RCC 7860 (cell line): ENCODE measurements around the gene RHOG.
A peak's percentile ranks its signal among the peaks of the same experiment; 100 is the strongest.
"Not testable (repeated sequence)": the region's sequence is repeated elsewhere in the genome, so short reads cannot be mapped to it uniquely, and the experiment has no call there.

Experiments used
- DNase-seq: peaks from one replicate; pipeline ENCODE4 v3.0.0-alpha.2; 2015; ENCODE audit warnings: low spot score
- FAIRE-seq: peaks from 2 replicates; lab custom pipeline; 2012; peaks lifted over from hg19 to GRCh38; lab: Jason Lieb, UNC

The RHOG gene

DNA sequence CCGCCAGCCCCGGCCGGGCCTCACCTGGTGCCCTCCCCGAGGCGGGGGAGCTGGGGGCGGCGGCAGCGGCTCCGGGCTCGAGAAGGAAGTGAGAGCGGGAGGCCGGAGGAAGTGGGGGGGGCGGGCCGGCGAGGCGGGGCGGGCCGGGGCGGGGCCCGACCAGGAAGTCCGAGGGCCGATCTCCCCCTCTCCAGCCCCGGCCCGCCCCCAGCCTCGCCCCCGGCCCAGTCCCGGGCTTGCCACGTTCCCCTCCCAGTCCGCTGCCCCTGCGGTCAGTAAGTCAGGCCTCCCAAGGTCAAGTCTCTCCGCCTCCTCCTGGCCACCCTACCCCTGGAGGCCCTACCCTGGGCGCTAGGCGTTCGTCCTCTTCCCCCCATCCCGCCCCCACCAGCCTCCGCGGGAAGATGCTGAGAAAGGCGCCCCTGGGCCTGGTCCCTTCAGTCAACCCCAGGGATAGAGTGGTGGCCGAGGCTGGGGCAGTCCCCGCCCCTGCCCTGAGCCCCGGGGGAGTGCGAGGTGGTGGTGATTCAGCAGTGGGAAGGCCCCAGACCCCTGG, at the start of gene RHOG:
TSS of gene RHOG (minus strand) at position 90 of the 556 bp plus-strand sequence. CDS start 12,821 bp downstream, outside the sequence.
- DNase-seq: peak; percentile 78
- no peak for FAIRE-seq

- DNase-seq (no peak), FAIRE-seq (no peak)
Observed at GRCh38 chr11:3890014-3890413, 49.3 kb upstream of the RHOG start.

DNA sequence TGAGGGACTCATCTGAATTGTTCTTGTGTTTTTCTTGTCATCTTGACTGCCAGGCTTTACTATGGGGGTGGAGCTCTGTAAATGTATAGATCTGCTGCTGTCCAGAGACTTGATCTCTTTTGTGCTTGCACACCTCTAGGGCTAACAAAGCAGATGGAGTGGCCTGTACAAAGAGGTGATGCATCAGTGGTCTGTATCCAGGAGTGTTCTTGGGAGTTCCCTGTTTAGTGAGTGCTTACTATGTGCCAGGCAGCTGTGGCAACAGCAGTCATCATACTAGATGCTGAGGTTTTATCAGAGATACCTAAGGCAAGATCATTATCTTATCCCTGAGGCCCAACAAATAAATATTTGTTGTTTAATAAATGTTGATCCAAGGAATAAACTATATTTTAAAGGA, 48.1 kb upstream of the RHOG start:
- no peak for DNase-seq
- FAIRE-seq: no peak

DNA sequence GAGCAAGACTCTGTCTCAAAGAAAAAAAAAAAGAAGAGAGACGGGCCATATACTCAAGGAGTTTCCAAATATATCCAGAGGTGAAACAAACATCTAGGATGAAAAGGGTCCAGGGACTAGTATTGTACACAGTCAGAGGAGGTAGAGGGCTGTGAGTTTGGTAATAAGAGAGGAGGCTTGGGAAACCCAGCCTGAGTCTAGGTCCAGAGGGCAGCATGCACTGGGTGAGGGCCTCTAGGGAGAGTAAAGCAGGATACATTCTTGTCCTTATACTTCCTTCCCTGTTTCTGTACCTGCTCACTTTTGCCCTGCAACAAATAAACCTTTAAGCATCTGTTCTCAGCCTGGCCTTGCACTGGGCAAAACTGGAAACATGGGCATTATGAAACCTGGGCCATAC, 46.2 kb upstream of the RHOG start:
- DNase-seq (no peak), FAIRE-seq (no peak)

DNA sequence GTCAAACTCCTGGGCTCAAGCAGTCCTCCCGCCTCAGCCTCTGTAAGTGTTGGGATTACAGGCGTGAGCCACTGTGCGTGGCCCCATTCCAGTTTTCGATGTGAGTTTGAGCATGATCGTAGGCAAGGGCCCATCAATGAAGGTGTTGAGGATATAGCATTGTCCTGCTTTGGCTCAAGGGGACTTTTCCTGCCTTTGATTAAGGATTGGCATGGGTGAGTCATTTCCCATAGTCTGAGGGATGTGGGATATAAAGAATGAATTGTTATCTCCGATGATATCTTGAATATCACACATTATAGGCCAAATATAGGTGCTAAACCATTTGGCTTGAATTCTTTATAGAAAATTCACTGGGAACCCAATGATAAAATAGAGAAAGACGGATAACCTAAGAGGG, 45.1 kb upstream of the RHOG start:
- DNase-seq (no peak), FAIRE-seq (no peak)

DNA sequence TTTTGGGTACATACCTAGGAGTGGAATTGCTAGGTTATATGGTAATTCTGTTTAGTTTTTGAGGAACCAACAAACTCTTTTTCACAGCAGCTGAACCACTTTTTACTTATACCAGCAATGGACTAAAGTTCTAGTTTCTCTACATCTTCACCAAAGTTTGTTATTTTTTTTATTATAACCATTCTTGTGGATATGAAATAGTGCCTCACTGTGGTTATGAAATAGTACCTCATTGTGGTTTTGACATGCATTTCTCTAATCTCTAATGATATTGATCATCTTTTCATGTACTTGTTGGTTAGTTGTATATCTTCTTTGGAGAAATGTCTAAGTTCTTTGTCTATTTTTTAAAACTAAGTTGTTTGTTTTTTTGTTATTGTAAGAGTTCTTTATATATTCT, 41.9 kb upstream of the RHOG start:
- no peak for FAIRE-seq
- no peak for DNase-seq

- FAIRE-seq (peak; percentile 86), DNase-seq (peak; percentile 85)
Observed at GRCh38 chr11:3880724-3881123, 40.0 kb upstream of the RHOG start.

DNA sequence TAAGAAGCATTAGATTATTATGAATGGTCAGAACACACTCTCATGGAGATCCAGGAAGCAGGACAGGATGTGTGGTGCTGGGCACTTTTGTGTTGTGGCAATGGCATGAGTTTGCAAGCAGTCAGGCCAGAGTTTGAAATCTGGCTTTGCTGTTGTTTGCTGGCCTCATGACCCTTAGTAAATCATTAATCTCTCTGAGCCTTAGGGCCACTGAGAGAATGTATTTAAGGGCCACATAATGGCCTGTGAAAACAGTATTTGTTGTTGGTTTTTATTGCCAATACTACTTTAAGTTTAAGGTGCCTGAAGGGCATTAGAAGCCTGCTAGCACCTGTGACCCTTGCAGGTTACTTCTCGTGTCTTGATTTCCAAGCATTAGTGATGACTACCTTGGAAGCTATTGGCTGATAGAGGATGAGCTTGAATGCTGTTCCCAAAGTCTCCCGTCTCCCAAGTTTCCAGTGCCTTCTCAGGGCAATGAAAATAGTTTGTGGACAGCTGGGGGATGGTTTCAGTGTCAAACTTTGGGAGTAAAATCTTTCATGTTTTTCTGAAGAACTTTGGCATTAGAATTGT, 39.3 kb upstream of the RHOG start:
- DNase-seq (peak; percentile 58), FAIRE-seq (peak; percentile 64)

DNA sequence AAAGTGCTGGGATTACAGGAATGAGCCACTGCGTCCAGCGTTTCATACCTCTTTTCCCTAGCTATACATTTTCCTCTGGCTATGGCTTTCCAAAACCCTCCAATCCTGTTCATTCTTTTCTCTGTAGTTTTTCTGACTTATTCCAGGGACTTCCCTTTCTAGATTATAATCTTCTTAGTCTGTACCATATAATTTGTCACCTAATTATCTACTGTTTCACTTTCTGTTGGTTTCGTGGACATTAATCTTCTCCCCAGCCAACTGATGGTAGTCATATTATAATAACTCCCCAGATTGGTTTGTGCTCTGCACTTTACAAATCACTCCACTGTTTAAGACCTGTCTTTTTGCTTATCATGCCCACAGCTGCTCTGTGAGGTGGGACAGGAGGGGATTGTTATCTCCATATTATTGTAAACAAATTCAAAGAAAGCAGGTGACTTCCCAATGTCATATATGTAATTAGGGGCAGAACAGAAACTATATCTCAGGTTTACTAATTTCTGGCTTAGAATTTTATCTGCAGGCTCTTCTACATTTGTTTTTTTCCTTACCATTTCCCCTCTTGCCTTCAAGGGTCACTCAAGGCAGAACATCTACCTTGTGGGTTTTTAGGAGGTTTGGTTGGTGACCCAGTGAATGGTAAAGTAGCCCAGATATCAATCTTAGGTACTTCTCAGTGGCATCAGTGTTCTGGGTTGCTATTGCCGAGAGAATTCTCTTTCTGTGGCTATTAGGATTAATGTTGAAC, 38.6 kb upstream of the RHOG start:
- DNase-seq: no peak
- no peak for FAIRE-seq

GRCh38 chr11:3878258-3878584, 37.5 kb upstream of the RHOG start:
- no peak for FAIRE-seq
- DNase-seq: no peak

DNA sequence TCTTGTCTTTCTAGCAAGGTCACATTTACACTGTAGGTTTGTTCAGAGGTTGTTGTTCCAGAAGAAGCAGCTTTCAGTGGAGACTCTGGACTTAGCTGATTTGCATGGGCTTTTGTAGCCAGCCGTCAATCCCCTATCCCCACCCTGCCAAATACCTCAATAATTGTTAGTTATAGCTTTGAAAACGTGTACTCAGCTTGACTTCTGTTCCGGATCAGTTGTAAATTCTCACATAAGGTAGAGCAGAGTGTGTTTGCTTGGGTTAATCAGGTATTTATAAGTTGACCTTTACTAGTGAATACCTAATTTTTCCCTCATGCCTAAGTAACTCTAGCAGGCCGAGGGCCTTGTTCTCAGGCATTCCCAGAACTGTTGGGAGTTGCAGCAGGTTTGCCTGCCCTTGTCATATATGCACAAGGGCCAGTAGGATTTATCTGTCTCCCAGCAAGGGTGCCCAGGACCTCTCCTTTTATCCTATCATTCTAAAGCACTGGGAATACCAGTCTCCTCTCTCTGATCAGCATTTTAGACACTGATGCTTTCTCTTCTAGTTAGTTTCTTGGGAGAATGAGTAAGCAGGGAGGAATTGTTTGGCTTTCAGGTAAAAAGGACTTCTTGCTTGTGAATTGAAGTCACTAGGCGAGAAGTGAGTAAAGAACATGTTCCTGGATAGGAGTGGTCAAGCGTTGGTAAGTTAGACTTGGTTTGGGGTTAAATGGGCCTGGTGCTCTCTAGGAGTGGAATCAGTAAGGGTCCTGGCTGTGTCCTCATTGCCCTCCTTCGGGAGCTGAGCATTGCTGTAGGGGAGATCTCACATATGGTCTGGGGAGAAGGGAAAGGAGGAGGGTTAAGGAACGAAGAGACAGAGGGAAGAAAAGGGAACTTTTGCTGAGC, 36.9 kb upstream of the RHOG start:
- FAIRE-seq (no peak), DNase-seq (peak; percentile 25)

GRCh38 chr11:3876613-3877012, 35.9 kb upstream of the RHOG start:
- DNase-seq (no peak), FAIRE-seq (no peak)

DNA sequence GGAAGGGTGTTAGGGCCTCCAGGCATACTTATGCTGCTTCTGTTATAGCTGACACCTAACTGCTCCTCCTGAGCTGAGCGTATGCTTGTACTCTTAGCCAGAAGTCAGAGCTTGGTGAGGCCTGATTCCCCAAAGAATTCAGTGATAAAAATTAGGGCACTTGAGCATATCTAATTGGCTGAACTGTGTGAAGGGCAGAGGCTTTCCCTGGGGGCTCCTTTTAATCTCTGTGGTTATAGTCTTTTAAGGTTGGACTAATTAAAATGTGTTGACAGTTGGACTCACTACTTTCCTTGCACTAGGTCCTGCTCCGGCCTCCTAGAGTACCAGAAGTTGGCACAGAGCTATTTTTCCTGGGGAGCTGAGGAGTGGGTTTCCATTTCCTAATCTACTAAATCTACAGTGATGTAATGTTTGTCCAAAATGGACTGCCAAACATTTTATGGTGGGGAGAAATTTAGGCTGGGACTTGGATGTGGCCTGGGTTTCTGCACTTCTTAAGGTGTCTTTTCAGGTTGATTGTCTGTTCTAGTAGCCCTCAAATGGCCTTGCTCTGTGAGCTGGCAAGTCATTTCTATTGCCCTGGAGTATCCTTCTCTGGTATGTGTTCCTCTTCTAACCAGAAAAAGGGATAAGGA, 33.1 kb upstream of the RHOG start:
- FAIRE-seq: no peak

DNA sequence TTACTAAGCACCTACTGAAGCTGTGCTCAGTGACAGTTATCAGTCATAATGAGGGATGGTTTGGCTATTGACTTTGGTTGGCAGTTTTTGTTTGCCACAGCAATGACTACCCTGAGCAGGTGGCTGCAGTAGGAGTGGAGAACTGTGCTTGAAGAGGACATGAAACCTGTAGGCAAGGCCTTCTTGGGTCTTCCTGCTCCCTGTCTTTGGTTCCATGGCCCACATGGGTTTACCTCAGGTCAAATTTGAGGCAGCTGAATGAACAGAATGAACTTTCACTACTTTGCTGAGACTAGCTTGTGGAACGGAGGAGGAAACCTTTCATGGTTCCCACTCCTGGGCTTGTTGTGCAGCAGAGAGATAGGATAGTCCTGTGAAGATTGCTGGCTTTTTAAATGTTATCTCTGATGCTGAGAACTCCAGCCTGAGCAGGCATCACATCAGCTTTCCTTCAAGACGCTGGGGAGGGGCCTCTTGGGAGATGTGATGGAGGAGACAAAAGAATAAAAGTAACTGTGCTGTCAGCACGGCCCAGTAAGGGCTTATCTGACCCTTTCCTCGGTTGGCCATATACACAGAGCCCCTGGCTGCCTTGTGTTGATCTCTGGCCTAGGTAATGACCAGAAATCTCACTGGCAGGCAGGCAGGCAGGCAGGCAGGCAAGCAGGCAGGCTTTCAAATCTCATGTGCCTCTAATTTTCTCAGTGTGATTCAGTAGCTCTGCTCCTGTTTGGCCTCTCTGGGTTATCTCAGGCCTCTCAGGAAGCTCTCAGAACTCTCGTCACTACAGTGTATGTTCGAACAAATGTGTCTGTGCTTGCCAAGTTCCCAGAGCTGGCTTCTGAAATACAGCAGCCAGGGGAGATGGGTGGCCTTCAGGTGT, 26.7 kb upstream of the RHOG start:
- no peak for FAIRE-seq
- no peak for DNase-seq

More for the DNA sequence above, 33.1 kb upstream of the RHOG start:
- DNase-seq: no peak

GRCh38 chr11:3866836-3867208, 26.1 kb upstream of the RHOG start:
- DNase-seq: no peak
- FAIRE-seq: no peak

DNA sequence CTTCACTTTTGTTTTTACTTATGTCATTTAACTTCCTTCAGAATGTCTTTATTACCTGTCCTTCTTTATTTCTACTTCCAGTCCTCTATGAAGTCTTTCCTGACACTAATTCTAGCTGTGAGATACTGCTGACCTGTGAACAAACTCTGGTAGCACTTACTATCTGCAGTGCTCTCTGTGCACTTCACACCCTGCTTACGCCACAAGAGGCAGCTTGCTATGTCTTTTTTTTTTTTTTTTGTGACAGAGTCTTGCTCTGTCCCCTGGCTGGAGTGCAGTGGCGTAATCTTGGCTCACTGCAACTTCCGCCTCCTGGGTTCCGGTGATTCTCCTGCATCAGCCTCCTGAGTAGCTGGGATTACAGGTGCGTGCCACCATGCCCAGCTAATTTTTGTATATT, 25.4 kb upstream of the RHOG start:
- FAIRE-seq (no peak), DNase-seq (no peak)

- DNase-seq (peak; percentile 18), FAIRE-seq (no peak)
Observed at GRCh38 chr11:3865388-3866193, 24.8 kb upstream of the RHOG start.

DNA sequence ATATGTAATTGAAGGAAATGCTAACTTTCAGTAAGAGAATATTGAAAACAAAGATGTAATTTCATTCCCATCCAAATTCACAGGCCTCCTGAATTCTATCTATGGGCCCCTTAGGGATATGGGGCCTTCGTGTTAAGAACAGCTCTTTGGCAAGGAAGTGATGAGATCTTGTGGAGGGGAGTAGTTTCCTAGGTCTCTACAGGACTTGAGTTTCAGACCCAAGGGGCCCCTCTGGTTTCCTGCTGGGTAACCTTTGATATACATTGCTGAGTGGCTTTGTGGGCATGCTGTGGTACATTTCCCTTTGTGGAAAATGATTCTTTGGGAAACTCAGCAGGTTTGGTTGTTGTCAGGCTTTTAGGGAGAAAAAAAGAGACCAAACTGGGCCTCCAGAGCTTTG, 20.9 kb upstream of the RHOG start:
- DNase-seq: no peak
- FAIRE-seq: no peak

GRCh38 chr11:3860898-3861393, 20.2 kb upstream of the RHOG start:
- DNase-seq: not testable (repeated sequence)

More at GRCh38 chr11:3860898-3861393, 20.2 kb upstream of the RHOG start:
- not testable (repeated sequence) for FAIRE-seq
